B cell (primary cell): Measurements from ENCODE around the gene SERPINB1. TPM values are rescaled to one million over a fixed set of nuclear protein-coding genes. Genes with fewer than 3 reads are reported as not detected.

ENCODE experiments used
- ATAC-seq: fragments of 200-7000 bp; cut with Tn5 transposase; one replicate; pipeline ENCODE4 v1.10.0; 2021; ENCODE audit warnings: low read depth, mild to moderate bottlenecking, moderate number of reproducible peaks, moderate library complexity
- CTCF ChIA-PET: fragments of 350-600 bp; sonication (Branson Sonifier 250); formaldehyde crosslinking; loops from one replicate; lab custom pipeline; 2021; ENCODE audit warnings: antibody characterized with exemption, inconsistent platforms; lab: Charles Lee
- POLR2A ChIA-PET: fragments of 350-600 bp; sonication (Branson Sonifier 250); formaldehyde crosslinking; loops from one replicate; lab custom pipeline; 2021; ENCODE audit warnings: antibody characterized with exemption; lab: Charles Lee
- DNase-seq: peaks from one replicate; pipeline ENCODE4 v3.0.0; 2013
- H2AFZ ChIP-seq: 2 replicates; pipeline ENCODE4 v1.6.1; 2012; ENCODE audit warnings: mild to moderate bottlenecking, low read depth, low read length; ENCODE audit not compliant: insufficient read depth, poor library complexity, severe bottlenecking
- H3K27ac ChIP-seq, 2 donors: 1 replicate in 1 of 2; 2 replicates in 1 of 2; pipeline ENCODE4 v1.5.1; 2012 to 2013; ENCODE audit warnings: low read length in 2 of 2, mild to moderate bottlenecking in 2 of 2, moderate library complexity in 1 of 2
- H3K27me3 ChIP-seq, 4 experiments: fragments of 200-600 bp in 1 of 4; sonication (generic) in 1 of 4; replicated peaks in 1 of 4; 1 replicate in 2 of 4; 2 replicates in 2 of 4; pipeline versions ENCODE4 v1.6.1 to v1.7.0; 2013 to 2016; ENCODE audit warnings: low read length in 3 of 4, mild to moderate bottlenecking in 2 of 4, mixed read lengths in 1 of 4, moderate library complexity in 1 of 4; ENCODE audit not compliant: insufficient read depth in 4 of 4, control insufficient read depth in 3 of 4; ENCODE audit errors: control extremely low read depth in 1 of 4
- H3K36me3 ChIP-seq, 2 experiments: replicated peaks in 1 of 2; 1 replicate in 1 of 2; 2 replicates in 1 of 2; pipeline versions ENCODE4 v1.6.1 to v1.7.1; 2013; ENCODE audit warnings: low read length in 1 of 2; ENCODE audit not compliant: insufficient read depth in 2 of 2, control insufficient read depth in 1 of 2; ENCODE audit errors: control extremely low read depth in 1 of 2, extremely low read depth in 1 of 2
- H3K4me1 ChIP-seq, 2 donors: fragments of 200-600 bp in 1 of 2; sonication (generic) in 1 of 2; 1 replicate in 1 of 2; 2 replicates in 1 of 2; pipeline versions ENCODE4 v1.5.1 to v1.6.1; 2013 to 2017; ENCODE audit warnings: low read length in 2 of 2; ENCODE audit not compliant: control insufficient read depth in 2 of 2, insufficient read depth in 2 of 2
- H3K4me2 ChIP-seq: replicated peaks from 2 replicates; pipeline ENCODE3; 2012; ENCODE audit warnings: mild to moderate bottlenecking, low read depth, low read length; ENCODE audit not compliant: poor library complexity, severe bottlenecking
- H3K4me3 ChIP-seq, 5 experiments: fragments of 200-600 bp in 1 of 5; sonication (generic) in 1 of 5; 1 replicate in 3 of 5; 2 replicates in 2 of 5; pipeline versions ENCODE4 v1.5.1 to v1.7.0; 2011 to 2016; ENCODE audit warnings: low read length in 4 of 5, mild to moderate bottlenecking in 4 of 5, low read depth in 2 of 5, control low read depth in 1 of 5, moderate library complexity in 1 of 5; ENCODE audit not compliant: insufficient read depth in 1 of 5; ENCODE audit errors: control extremely low read depth in 1 of 5, extremely low read depth in 1 of 5
- H3K79me2 ChIP-seq: fragments of 200-600 bp; sonication (generic); one replicate; pipeline ENCODE4 v1.6.0; 2016; ENCODE audit warnings: low read length; ENCODE audit not compliant: control insufficient read depth, insufficient read depth
- H3K9ac ChIP-seq: fragments of 200-600 bp; sonication (generic); 2 replicates; pipeline ENCODE4 v1.6.1; 2017; ENCODE audit warnings: mild to moderate bottlenecking, low read length, moderate library complexity
- H3K9me3 ChIP-seq, 3 donors: one replicate each; pipeline versions ENCODE4 v1.6.1 to v1.7.1; 2013; ENCODE audit warnings: low read length in 2 of 3; ENCODE audit not compliant: control insufficient read depth in 2 of 3, insufficient read depth in 1 of 3; ENCODE audit errors: control extremely low read depth in 1 of 3
- H4K20me1 ChIP-seq: 2 replicates; pipeline ENCODE4 v1.6.0; 2012; ENCODE audit warnings: mild to moderate bottlenecking, low read length; ENCODE audit not compliant: insufficient read depth, control insufficient read depth, poor library complexity, severe bottlenecking
- H3K27ac Mint-ChIP-seq: one replicate; pipeline ENCODE4 v1.8.0; 2021; ENCODE audit warnings: mixed read lengths
- H3K27me3 Mint-ChIP-seq: one replicate; pipeline ENCODE4 v1.8.0; 2021; ENCODE audit warnings: mixed read lengths
- H3K4me1 Mint-ChIP-seq: one replicate; pipeline ENCODE4 v1.8.0; 2021; ENCODE audit warnings: mixed read lengths
- H3K4me3 Mint-ChIP-seq: one replicate; pipeline ENCODE4 v1.8.0; 2021; ENCODE audit warnings: mixed read lengths
- H3K9me3 Mint-ChIP-seq: one replicate; pipeline ENCODE4 v1.8.0; 2022; ENCODE audit warnings: mixed read lengths; ENCODE audit not compliant: insufficient read depth
- CTCF ChIP-seq: fragments of 200-600 bp; IDR thresholded peaks from one replicate; pipeline ENCODE4 v1.8.0; 2022; ENCODE audit warnings: antibody characterized with exemption, mild to moderate bottlenecking
- EZH2 ChIP-seq: IDR thresholded peaks from 2 replicates; pipeline ENCODE4 v1.6.1; 2012; ENCODE audit warnings: borderline replicate concordance, low read depth, mild to moderate bottlenecking, moderate library complexity, low read length; ENCODE audit not compliant: insufficient read depth, poor library complexity, severe bottlenecking
- WGBS: methylation state at CpG from one replicate; pipeline ENCODE4 v1.1.5; 2013; ENCODE audit warnings: missing lambda C conversion rate; ENCODE audit not compliant: insufficient coverage; 5-methylcytosine and 5-hydroxymethylcytosine counted together
- intact Hi-C: fragments of 100-400 bp; cut with micrococcal nuclease; formaldehyde crosslinking; loops from one replicate; pipeline ENCODE4 v1.10.0; 2022
- polyA plus RNA-seq: library from polyadenylated mRNA; depleted of rRNA; stranded (reverse); fragments of >200 nt; gene quantifications from 2 replicates; pipeline ENCODE4 v1.2.3, GENCODE V29; 2012
- total RNA-seq, 2 donors: library from RNA; stranded (reverse); fragments of 120-200 nt in 1 of 2; gene quantifications; 1 replicate in 1 of 2; 2 replicates in 1 of 2; pipeline versions ENCODE4 v1.2.3 to v1.2.4, GENCODE V29; 2013 to 2022

SERPINB1 gene
- total and polyA plus RNA-seq, 2 donors (not counting 1 experiment from before 2014, with no cell fraction given), result 23.2 to 52.5 TPM

GRCh38 chr6:2854396-2854982 is 12.8 kb upstream of the SERPINB1 start:
- peak overlapping the region; percentile 74 for H3K4me3 Mint-ChIP-seq
- TF ChIP-seq CTCF, result peak; percentile 48
- TF ChIP-seq EZH2, result no peak
- CTCF ChIA-PET, result interaction anchor here (0.7 to 5.1 kb wide), 15 partner anchors 7 to 78 kb away, joined by 3 to 67 read pairs (median 4); partner anchors contain the start of gene SERPINB1
- Histone ChIP-seq H4K20me1 (no peaks in the 10 kb centered on the region), H3K36me3 (peaks cover 0 to 14% of the 10 kb centered on the region in 2 experiments), H3K9ac (peak overlapping the region; percentile 56), H3K79me2 (peaks cover 33% of the 10 kb centered on the region), H3K27me3 (no peaks in the 10 kb centered on the region), H3K4me2 (peak overlapping the region; percentile 79), H3K9me3 (peaks cover 0 to 5% (median 0%) of the 10 kb centered on the region in 3 donors), H3K4me1 (peaks cover 55 to 62% of the 10 kb centered on the region in 2 donors), H3K27ac (peak overlapping the region; percentile 73 to 84), H3K4me3 (peak overlapping the region in 3 of 5 experiments; percentile 31 to 52 (median 31)), H2AFZ (peak overlapping the region; percentile 25)
- H3K4me1 Mint-ChIP-seq, result peaks cover 69% of the 10 kb centered on the region
- H3K27me3 Mint-ChIP-seq, result no peaks in the 10 kb centered on the region
- no peaks in the 10 kb centered on the region for H3K9me3 Mint-ChIP-seq
- DNase-seq (no peak), ATAC-seq (no peak)
- intact Hi-C loops, result loop anchor here (1.0 to 2.0 kb wide), 3 partner anchors 8 to 134 kb away; no protein-coding TSS in a partner anchor
- H3K27ac Mint-ChIP-seq, result peak overlapping the region; percentile 98
- POLR2A ChIA-PET, result interaction anchor here (1.3 to 1.4 kb wide), 2 partner anchors 48 to 49 kb away, joined by 3 read pairs; partner anchors contain the start of gene SERPINB9
- WGBS, result 18% methylated on average over 8 of the region's 11 CpGs
